GM12878 (cell line): ENCODE data around the gene VAC14. TPM values are rescaled to one million over a fixed set of nuclear protein-coding genes. Genes with fewer than 3 reads are reported as not detected.

Experiments
- ATAC-seq: fragments of 200-7000 bp; cut with Tn5 transposase; 3 replicates; pipeline ENCODE4 v1.9.1; 2020; ENCODE audit warnings: mild to moderate bottlenecking, moderate library complexity
- BruUV-seq: library from RNA; stranded (reverse); fragments of 400-500 nt; replicated peaks from 2 replicates; lab custom pipeline; 2021; lab: Mats Ljungman, UMichigan
- CTCF ChIA-PET: fragments of 300-600 bp; sonication (Branson Sonifier 250); formaldehyde crosslinking; extraction: SDS; loops from one replicate; lab custom pipeline; 2021; ENCODE audit warnings: inconsistent platforms; lab: Yijun Ruan, JAX
- POLR2A ChIA-PET: fragments of 350-600 bp; formaldehyde crosslinking; extraction: SDS; loops from one replicate; lab custom pipeline; 2021; ENCODE audit warnings: inconsistent platforms; lab: Charles Lee
- RAD21 ChIA-PET: fragments of 300-600 bp; sonication (Branson Sonifier 250); formaldehyde crosslinking; loops from one replicate; lab custom pipeline; 2023; ENCODE audit warnings: antibody characterized with exemption; ENCODE audit not compliant: unreplicated experiment; lab: Charles Lee
- SMC1A ChIA-PET: fragments of 300-600 bp; sonication (Branson Sonifier 250); formaldehyde crosslinking; loops from one replicate; lab custom pipeline; 2023; ENCODE audit not compliant: unreplicated experiment, uncharacterized antibody; lab: Charles Lee
- DNase-seq: peaks from one replicate; pipeline ENCODE4 v3.0.0-alpha.2; 2011; ENCODE audit warnings: low read depth, low spot score
- FAIRE-seq: peaks from 3 replicates; lab custom pipeline; 2011; peaks lifted over from hg19 to GRCh38; lab: Jason Lieb, UNC
- H2AFZ ChIP-seq: 2 replicates; pipeline ENCODE4 v1.6.0; 2011; ENCODE audit warnings: low read depth, low read length, control low read depth; ENCODE audit not compliant: control insufficient read depth
- H3K27ac ChIP-seq: 2 replicates; pipeline ENCODE4 v1.5.1; 2011; ENCODE audit warnings: control low read depth; ENCODE audit not compliant: control insufficient read depth, insufficient read depth
- H3K27me3 ChIP-seq, 2 experiments: replicated peaks in 1 of 2; 2 replicates each; pipeline versions ENCODE4 v1.6.0 to v1.6.1; 2011; ENCODE audit warnings: low read length in 1 of 2; ENCODE audit not compliant: control insufficient read depth in 2 of 2, insufficient read depth in 2 of 2
- H3K36me3 ChIP-seq, 2 experiments: 2 replicates each; pipeline ENCODE4 v1.5.1; 2011; ENCODE audit warnings: low read length in 1 of 2; ENCODE audit not compliant: control insufficient read depth in 2 of 2, insufficient read depth in 2 of 2
- H3K4me1 ChIP-seq: 2 replicates; pipeline ENCODE4 v1.6.1; 2011; ENCODE audit warnings: mild to moderate bottlenecking, low read length, moderate library complexity, mixed read lengths; ENCODE audit not compliant: control insufficient read depth, insufficient read depth
- H3K4me2 ChIP-seq: 2 replicates; pipeline ENCODE4 v1.6.0; 2011; ENCODE audit warnings: control low read depth; ENCODE audit not compliant: control insufficient read depth, insufficient read depth
- H3K4me3 ChIP-seq: fragments of 200-600 bp; sonication (generic); 2 replicates; pipeline ENCODE4 v1.5.1; 2016
- H3K79me2 ChIP-seq: 2 replicates; pipeline ENCODE4 v1.6.0; 2011; ENCODE audit warnings: low read length; ENCODE audit not compliant: control insufficient read depth, insufficient read depth
- H3K9ac ChIP-seq: 2 replicates; pipeline ENCODE4 v1.8.0; 2011; ENCODE audit warnings: low read length, control low read depth, mixed read lengths; ENCODE audit not compliant: control insufficient read depth, insufficient read depth
- H3K9me3 ChIP-seq: replicated peaks from 3 replicates; pipeline ENCODE4 v1.5.1; 2011; ENCODE audit warnings: mild to moderate bottlenecking, low read length; ENCODE audit not compliant: control insufficient read depth, insufficient read depth
- H4K20me1 ChIP-seq: 2 replicates; pipeline ENCODE4 v1.6.0; 2011; ENCODE audit not compliant: control insufficient read depth, insufficient read depth
- BHLHE40 ChIP-seq, 2 experiments: fragments of 450-650 bp in 1 of 2; IDR thresholded peaks; 2 replicates each; pipeline ENCODE4 v1.6.1; 2011 to 2017; ENCODE audit warnings: low read depth in 2 of 2, borderline replicate concordance in 1 of 2, improper control_type of control experiment in 1 of 2, low read length in 1 of 2, mild to moderate bottlenecking in 1 of 2
- DPF2 ChIP-seq: fragments of 450-650 bp; IDR thresholded peaks from 2 replicates; pipeline ENCODE4 v1.6.1; 2017; ENCODE audit warnings: mild to moderate bottlenecking
- E4F1 ChIP-seq: fragments of 450-650 bp; IDR thresholded peaks from 2 replicates; pipeline ENCODE4 v1.6.1; 2018; ENCODE audit warnings: borderline replicate concordance, mild to moderate bottlenecking; ENCODE audit not compliant: partially characterized antibody
- FOXK2 ChIP-seq: fragments of 450-650 bp; IDR thresholded peaks from 2 replicates; pipeline ENCODE4 v1.6.1; 2017; ENCODE audit warnings: mild to moderate bottlenecking, moderate library complexity
- FOXM1 ChIP-seq: IDR thresholded peaks from 2 replicates; pipeline ENCODE4 v1.6.1; 2012; ENCODE audit warnings: low read depth, mild to moderate bottlenecking, inconsistent platforms, low read length, moderate library complexity
- MAX ChIP-seq: IDR thresholded peaks from 2 replicates; pipeline ENCODE4 v1.6.1; 2012; ENCODE audit warnings: low read depth, low read length, improper control_type of control experiment
- MTA2 ChIP-seq: fragments of 450-650 bp; IDR thresholded peaks from 2 replicates; pipeline ENCODE4 v1.6.1; 2016; ENCODE audit warnings: low read depth, mild to moderate bottlenecking, moderate library complexity
- MTA3 ChIP-seq: IDR thresholded peaks from 2 replicates; pipeline ENCODE4 v1.6.1; 2012; ENCODE audit warnings: low read length, inconsistent platforms, borderline replicate concordance
- NKRF ChIP-seq: fragments of 450-650 bp; conservative IDR thresholded peaks from 2 replicates; pipeline ENCODE4 v1.6.1; 2017; ENCODE audit warnings: mild to moderate bottlenecking, moderate library complexity
- SIX5 ChIP-seq: IDR thresholded peaks from 2 replicates; pipeline ENCODE4 v1.6.1; 2011; ENCODE audit warnings: mild to moderate bottlenecking, low read depth, low read length, moderate library complexity; ENCODE audit not compliant: severe bottlenecking
- SP1 ChIP-seq: IDR thresholded peaks from one replicate; pipeline ENCODE4 v1.6.1; 2011; ENCODE audit warnings: low read depth, low read length
- STAT1 ChIP-seq: fragments of 450-650 bp; conservative IDR thresholded peaks from 2 replicates; pipeline ENCODE4 v1.6.1; 2014; ENCODE audit warnings: antibody characterized with exemption, mild to moderate bottlenecking
- STAT3 ChIP-seq: IDR thresholded peaks from 2 replicates; pipeline ENCODE4 v1.6.1; 2011; ENCODE audit warnings: low read depth, low read length, improper control_type of control experiment
- TARDBP ChIP-seq: IDR thresholded peaks from 2 replicates; pipeline ENCODE4 v1.6.1; 2016; ENCODE audit warnings: borderline replicate concordance
- TBL1XR1 ChIP-seq: IDR thresholded peaks from 2 replicates; pipeline ENCODE4 v1.6.1; 2012; ENCODE audit warnings: low read depth, low read length, improper control_type of control experiment
- ZNF592 ChIP-seq: fragments of 450-650 bp; IDR thresholded peaks from 2 replicates; pipeline ENCODE4 v1.6.1; 2017; ENCODE audit warnings: mild to moderate bottlenecking, moderate library complexity
- WGBS: methylation state at CpG from one replicate; pipeline ENCODE4 v1.1.6; 2016; ENCODE audit warnings: low lambda C conversion rate; ENCODE audit not compliant: insufficient replicate concordance, insufficient coverage; ENCODE audit errors: missing lambda C conversion rate; 5-methylcytosine and 5-hydroxymethylcytosine counted together
- in situ Hi-C: fragments of 300-500 bp; cut with MboI; formaldehyde crosslinking; loops from 9 replicates; pipeline ENCODE4 v1.14.3; 2018; ENCODE audit warnings: mixed read lengths
- intact Hi-C: fragments of 100-400 bp; cut with micrococcal nuclease; formaldehyde crosslinking; loops from one replicate; pipeline ENCODE4 v1.14.2; 2022; ENCODE audit not compliant: unreplicated experiment
- polyA plus RNA-seq, 11 experiments: library from polyadenylated mRNA; depleted of rRNA in 4 of 11; unstranded in 6 of 11; stranded (reverse) in 5 of 11; fragments of >200 nt; fragmentation: Nextera tagmentation in 4 of 11; fragmentation: Illumina TruSeq in 1 of 11; extraction: Ambion mirVana in 4 of 11; extraction: Trizol in 1 of 11; gene quantifications; 1 replicate in 1 of 11; 2 replicates in 10 of 11; pipeline versions ENCODE4 v1.2.1 to v1.2.3, GENCODE V29; 2011 to 2016; ENCODE audit warnings: inconsistent platforms in 2 of 11, missing spikeins in 2 of 11, low read depth in 1 of 11
- total RNA-seq, 4 experiments: library from RNA; depleted of rRNA in 3 of 4; stranded (reverse); fragments of >200 nt in 3 of 4; fragmentation: Illumina TruSeq in 1 of 4; extraction: Trizol in 1 of 4; gene quantifications; 2 replicates each; pipeline versions ENCODE4 v1.2.1 to v1.2.3, GENCODE V29; 2013 to 2021

The VAC14 gene
- total and polyA plus RNA-seq, 10 of the 15 experiments (the other 5 are each of a cell fraction or from before 2014, with no cell fraction given): 1.3 to 45.5 (median 25.5) TPM

GRCh38 chr16:70760221-70760620 is 40.7 kb downstream of the VAC14 start:
- Histone ChIP-seq H3K9ac (no peak overlapping the region), H3K4me1 (no peaks in the 10 kb centered on the region), H2AFZ (no peak overlapping the region), H3K4me3 (no peak overlapping the region), H3K9me3 (no peaks in the 10 kb centered on the region), H3K36me3 (peaks cover 3 to 10% of the 10 kb centered on the region in 2 experiments; a peak in 3 of 4 replicates), H3K79me2 (no peaks in the 10 kb centered on the region), H4K20me1 (no peaks in the 10 kb centered on the region), H3K27me3 (no peaks in the 10 kb centered on the region), H3K27ac (no peak overlapping the region), H3K4me2 (no peak overlapping the region)
- ChIA-PET SMC1A (no interaction called here), POLR2A (no interaction called here), RAD21 (no interaction called here), CTCF (no interaction called here)
- DNase-seq (no peak), ATAC-seq (no peak), FAIRE-seq (no peak)
- TF ChIP-seq STAT3 (no peak), TBL1XR1 (no peak), SP1 (no peak), MTA2 (no peak), E4F1 (no peak), MTA3 (no peak), MAX (no peak), FOXM1 (no peak), NKRF (no peak), STAT1 (no peak), SIX5 (no peak), TARDBP (no peak), DPF2 (no peak), FOXK2 (no peak), ZNF592 (no peak), BHLHE40 (IDR thresholded peaks at IDR 0.05; ENCODE audit: borderline replicate concordance in 1 of 2, low read depth in 2 of 2, low read length in 1 of 2) (no peak)
- in situ Hi-C loops (no loop called here), intact Hi-C loops (no loop called here)
- 51% methylated on average over 3 of the region's 3 CpGs for WGBS
- no TSS peak for BruUV-seq
